Hematopoietic multipotent progenitor cell (in vitro differentiated cells): Measurements from ENCODE around the gene BBS1. TPM values are rescaled to one million over a fixed set of nuclear protein-coding genes. Genes with fewer than 3 reads are reported as not detected.
"Not testable (repeated sequence)": the region's sequence is repeated elsewhere in the genome, so short reads cannot be mapped to it uniquely, and the experiment has no call there.

Experiments used
- DNase-seq, 3 donors: peaks; one replicate each; pipeline ENCODE4 v3.0.0-alpha.2; 2011 to 2015; ENCODE audit warnings: low read depth in 2 of 3, low spot score in 2 of 3
- total RNA-seq: library from RNA; depleted of rRNA; stranded (reverse); fragments of >200 nt; gene quantifications from one replicate; pipeline ENCODE4 v1.2.3, GENCODE V29; 2012

The BBS1 gene
- total RNA-seq, result 50.1 TPM

DNA sequence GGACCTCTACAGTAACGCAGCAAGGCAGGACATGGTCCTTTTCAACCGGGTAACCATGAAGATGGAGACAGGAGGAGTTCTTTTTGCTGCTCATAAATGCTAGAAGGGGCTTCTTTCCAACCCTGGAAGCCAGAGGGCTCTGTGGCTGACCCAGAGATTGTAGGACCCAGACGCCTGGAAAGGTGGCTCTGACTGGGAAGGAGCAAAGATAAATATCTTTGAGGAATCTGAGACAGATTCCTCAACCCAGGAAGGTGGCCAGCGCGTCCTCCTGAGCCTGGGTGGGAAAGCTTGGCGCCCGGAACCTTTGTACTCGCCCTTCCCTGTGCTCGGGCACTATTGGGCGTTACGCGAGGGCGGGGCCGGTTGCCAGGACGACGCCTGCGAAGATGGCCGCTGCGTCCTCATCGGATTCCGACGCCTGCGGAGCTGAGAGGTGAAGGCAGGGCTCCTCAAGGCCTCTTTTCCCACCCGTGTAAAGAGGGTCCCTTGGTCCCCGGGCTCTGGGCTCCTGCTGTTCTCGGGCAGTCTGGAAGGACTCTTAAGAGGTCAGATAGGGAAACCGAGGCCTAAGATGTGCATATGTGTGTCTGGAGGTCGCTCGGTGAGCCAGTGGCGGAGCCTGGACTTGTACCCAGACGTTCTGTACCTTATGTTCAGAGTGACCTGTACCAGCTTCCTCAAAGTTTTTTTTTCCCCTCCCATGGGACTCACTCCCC is at the start of gene BBS1:
Gene BBS1, plus strand, starts transcription at position 365 of the 719 bp plus-strand sequence. Its CDS starts 25 bp downstream, at position 390.
- peak; percentile 63 to 76 (median 73) for DNase-seq

DNA sequence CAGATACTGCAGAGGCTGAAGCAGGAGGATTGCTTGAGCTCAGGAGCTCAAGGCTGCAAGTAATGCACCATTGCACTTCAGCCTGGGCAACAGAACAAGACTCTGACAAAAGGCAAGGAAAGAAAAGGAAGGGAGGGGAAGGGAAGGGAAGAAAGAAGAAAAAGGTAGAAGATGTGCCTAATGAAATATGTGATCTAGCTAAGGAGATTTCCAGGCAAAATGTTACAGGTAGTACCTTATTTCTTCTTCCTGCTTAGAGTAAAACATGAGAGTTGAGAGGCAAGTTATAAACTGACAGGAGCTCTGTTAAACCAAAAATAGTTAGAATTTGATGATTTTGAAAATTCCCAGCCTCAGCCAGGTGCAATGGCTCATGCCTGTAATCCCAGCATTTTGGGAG is 48.4 kb upstream of the BBS1 start:
- DNase-seq, result no peak

DNA sequence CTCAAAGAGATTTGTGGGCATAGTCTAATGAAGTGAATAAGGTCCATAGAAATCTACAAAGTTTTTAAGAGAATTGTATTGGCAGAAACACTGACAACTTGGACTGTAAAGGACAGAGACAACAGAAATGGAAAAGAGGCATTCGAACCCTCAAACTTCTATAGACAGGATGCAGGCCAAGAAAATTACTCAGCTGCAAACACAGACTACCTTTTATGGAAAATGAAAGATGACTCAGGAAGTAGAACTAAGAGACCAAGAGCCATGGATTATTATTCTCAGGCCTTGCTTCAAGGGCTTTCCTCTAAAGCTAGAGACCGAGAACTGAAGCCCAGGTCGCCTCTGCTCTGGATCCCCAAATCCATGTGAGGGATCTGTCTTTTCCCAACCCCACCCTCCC is 47.5 kb upstream of the BBS1 start:
- no peak for DNase-seq

DNA sequence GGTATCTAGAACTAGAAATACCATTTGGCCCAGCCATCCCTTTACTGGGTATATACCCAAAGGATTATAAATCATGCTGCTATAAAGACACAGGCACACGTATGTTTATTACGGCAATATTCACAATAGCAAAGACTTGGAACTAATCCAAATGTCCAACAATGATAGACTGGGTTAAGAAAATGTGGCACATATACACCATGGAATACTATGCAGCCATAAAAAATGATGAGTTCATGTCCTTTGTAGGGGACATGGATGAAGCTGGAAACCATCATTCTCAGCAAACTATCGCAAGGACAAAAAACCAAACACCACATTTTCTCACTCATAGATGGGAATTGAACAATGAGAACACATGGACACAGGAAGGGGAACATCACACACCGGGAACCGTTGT is 46.3 kb upstream of the BBS1 start:
- not testable (repeated sequence) for DNase-seq

DNA sequence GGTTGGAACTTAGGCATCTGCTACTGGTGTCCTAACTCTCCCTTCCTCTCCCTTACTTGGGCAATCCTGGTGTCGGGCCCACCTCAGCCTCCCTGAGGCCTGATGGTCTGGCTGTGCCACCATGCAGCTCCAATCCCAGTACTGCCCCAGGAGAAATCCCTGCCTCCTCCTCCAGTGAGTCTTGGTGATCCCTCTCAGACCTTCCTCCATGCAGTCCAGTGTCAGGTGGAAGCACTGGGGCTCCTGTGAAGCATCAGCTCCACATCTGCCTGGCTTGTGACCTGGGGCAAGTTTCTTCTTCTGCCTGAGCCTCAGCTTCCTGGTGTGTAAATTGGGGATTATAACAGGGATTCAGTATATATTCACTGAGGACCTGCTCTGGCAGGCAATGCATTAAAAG is 45.5 kb upstream of the BBS1 start:
- no peak for DNase-seq

DNA sequence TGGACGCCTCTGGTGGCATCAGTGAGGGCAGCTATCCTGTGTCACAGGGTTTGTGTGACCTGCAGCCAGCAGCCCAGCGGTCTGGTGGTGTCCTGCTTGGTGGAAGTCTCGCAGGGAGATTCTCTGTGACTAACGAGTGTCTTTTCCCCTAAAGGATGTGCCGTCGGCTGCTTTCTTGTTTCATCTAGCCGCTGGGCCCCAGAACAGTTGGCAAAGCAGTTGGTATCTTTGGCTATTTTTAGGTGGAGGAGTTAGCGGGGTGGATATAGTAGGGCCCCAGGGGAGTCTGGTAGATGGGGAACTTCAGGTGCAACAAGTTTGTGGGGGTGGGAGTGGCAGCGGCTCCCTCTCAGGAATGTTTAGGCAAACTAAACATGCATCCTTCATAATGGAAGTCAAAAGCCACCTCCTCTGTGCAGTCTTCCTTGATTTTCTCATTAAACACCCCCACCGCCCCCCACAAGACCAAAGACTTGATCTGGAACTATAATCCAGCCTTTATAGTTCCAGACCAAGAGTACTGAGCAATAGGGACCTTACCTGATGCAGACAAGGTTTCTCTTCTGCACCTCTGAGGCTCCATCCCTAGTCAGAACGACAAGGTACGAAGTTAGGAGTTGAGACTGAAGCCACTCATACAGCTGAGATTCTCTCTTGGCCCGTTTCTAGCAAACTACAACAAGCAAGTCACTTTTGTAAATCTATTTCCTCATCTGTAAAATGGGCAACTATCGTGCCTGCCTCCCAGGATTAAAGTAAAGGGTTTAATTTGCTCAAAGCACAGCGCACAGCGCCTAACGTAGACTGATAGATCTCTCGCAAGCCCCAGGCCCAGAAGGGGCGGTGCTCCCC is 44.8 kb upstream of the BBS1 start:
- DNase-seq, result no peak

DNA sequence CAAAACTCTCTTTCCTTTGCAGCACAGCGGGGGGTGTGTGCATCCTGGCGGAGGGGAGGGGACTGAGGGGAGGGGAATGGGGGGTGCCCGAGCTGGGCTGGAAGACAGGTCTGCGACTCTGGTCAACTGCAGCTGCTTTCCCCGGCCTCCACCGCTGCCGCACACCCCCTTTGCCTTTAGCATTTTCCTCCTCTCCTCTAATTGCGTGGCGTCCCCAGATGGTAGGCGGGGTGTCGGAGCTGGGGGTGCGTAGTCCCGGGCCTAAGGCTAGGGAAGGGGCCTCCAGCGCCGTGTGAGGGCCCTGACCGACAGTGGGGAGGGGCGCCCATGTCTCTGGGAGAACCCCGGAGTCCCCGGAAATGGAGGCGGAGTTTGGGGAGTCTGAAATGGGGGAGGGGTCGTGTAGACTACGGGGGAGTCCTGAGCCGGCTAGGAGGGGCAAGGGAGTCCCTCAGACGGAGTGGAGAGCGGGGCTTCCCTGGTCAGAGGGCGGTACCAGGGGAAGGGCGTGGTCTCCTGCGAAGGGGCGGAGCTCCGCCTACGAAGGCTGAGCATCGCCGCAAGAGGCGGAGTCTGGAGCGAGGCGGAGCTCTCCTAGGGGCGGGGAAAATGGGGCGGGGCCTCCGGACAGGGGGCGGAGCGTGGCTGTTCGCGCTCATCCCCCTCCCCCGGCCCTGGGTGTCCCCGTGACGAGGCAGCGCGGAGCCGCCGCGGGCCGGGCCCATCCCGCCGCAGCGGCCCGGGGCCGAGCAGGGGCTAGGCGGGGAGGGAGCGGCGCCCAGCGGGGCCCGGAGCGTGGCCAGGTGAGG is 44.0 kb upstream of the BBS1 start, which contains the start of gene PELI3:
Gene PELI3, plus strand, starts transcription at position 681 of the 809 bp plus-strand sequence. CDS start 1,224 bp downstream, outside the sequence.
- DNase-seq, result peak; percentile 93 to 96 (median 95)

DNA sequence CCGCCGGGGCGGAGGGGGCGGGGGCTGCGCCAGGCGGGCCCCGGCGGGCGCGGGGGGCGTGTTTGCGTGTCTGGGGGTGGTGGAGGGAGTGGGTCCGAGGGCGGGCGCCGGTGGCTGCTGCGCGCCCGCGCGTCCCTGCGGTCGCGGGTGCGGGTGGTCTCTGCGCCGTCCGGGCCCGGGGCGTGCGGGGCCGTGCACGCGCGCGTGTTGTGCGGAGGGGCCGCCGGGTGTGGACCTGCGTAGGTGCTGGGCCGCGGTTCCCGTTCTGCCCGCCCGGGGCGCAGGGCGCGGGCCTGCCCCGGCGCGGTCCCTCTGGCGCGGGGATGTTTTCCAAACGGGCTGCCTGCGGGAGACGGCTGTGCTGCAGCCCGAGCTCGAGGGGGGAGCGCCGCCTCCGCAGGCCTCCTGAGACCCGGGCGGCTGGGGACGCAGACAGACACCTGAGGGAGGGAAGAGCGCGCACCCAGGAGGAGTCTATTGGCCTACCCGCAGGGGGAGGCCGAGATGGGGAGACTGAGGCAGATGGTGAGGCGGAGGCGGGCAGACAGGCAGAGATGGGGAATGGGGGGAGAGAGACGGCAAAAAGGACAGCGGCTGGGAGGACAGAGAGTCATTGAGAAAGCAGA is 43.3 kb upstream of the BBS1 start:
- peak; percentile 41 to 45 (median 43) for DNase-seq

DNA sequence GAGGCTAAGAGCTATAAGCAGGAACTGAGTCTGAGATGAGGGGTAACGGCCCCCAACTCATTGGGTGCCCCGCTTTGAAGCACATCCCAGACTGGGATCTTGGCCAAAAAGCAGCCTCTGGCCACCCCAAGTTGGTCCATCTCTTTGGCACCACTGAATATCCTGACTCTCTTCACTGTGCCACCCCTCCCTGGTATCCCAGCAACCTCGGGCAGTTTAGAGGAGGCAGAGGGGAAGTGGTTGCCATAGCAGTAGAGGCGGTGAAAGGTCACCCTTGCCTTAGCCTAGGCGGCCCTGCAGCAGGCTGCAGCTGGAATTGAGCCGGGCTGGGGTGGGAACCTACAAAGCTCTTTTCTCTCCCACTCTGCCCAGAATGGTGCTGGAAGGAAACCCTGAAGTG is 42.7 kb upstream of the BBS1 start:
- DNase-seq, result peak in 1 of 3 donors; percentile 60

DNA sequence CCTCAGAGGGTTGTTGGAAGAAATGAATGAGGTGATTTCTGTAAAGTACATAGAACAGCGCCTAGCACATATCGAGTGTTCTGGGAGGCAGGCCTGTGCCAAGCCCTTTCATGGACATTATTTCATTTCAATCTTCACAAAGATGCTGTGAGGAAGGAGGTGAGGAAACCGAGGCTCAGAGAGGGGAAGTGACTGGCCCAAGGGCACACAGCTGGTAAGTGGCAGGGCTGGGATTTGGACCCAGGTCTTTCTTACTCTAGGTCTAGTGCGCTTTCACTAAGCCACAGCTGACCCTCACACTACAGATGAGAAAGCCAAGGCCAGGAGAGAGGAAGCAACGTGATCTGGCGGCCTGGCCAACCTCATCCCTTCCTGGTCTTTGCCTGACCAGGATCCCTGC is 41.7 kb upstream of the BBS1 start:
- DNase-seq, result no peak

DNA sequence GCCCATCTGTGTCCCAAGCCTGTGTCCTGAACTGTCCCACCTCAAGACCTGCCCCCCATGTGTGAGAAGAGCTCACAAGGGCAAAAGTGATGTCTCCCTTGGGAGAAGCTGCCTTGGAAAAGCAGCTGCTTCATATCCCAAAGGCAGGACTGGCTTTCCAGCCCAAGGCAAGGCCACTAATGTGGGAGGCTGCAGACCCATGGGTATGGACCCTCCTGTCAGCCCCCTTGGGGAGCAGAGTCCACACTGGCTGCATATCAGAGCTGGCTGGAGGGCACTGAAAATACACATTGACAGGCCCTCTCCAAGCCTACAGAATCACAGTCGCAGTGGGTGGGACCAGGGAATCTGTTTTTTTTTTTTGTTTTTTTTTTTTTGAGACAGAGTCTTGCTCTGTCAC is 41.0 kb upstream of the BBS1 start:
- no peak for DNase-seq

DNA sequence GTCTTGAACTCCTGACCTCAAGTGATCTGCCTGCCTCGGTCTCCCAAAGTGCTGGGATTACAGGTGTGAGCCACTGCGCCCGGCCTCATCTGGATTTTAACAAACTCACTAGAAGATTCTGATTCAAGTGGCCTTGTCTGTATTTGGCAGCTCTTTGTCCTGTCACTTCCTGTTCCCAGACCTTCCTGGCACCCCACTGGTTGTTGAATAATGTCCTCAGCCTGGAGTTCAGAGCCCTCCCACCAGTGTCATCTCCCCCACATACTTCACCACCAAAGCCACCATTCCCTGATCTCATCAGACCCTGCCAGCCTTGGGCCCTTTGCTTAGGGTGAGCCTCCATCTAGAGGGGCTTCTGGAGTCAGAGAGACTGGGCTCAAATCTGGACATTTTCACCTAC is 40.4 kb upstream of the BBS1 start:
- no peak for DNase-seq

DNA sequence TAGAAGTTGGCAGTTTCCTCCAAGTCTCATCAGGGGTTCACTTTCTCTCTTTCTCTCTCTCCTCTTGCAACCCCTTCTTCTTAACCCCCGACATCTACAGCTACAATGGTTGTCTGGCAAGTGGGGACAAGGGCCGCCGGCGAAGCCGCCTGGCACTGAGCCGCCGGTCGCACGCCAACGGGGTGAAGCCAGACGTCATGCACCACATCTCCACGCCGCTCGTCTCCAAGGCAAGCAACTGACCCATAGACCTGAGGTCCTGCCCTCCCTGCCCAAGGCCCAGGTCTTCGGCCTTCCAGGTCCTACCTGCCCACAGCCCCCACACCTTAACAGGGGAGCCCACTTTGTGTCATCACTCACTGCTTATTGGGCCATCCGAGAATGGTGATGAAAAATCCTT is 39.3 kb upstream of the BBS1 start:
- DNase-seq, result no peak

DNA sequence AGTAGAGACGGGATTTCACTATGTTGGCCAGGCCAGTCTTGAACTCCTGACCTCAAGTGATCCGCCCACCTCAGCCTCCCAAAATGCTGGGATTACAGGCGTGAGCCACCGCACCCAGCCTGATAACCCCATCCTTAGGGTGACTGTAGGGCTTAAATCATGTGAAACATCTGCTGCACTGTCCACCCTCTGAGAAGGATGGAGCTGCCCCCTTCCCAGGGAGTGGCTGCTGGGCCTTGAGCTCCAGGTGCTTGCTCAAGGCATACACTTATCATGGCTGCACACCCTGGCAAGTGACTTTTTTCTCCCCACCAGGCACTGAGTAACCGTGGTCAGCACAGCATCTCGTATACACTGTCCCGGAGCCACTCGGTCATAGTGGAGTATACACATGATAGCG is 38.4 kb upstream of the BBS1 start:
- DNase-seq, result no peak

DNA sequence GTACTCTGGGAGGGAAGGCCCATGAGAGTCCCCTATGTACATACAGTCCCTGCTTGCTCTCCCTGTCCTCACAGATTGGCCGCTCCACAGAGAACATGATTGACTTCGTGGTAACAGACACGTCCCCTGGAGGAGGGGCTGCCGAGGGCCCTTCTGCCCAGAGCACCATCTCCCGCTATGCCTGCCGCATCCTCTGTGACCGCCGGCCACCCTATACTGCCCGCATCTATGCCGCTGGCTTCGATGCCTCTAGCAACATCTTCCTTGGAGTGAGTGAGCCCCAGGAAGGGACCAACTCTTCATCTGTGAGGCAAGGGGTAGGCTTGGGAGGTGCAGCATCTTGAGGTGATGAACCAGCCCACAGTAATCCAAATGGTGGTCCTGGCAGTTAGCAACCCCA is 37.3 kb upstream of the BBS1 start:
- DNase-seq, result no peak

DNA sequence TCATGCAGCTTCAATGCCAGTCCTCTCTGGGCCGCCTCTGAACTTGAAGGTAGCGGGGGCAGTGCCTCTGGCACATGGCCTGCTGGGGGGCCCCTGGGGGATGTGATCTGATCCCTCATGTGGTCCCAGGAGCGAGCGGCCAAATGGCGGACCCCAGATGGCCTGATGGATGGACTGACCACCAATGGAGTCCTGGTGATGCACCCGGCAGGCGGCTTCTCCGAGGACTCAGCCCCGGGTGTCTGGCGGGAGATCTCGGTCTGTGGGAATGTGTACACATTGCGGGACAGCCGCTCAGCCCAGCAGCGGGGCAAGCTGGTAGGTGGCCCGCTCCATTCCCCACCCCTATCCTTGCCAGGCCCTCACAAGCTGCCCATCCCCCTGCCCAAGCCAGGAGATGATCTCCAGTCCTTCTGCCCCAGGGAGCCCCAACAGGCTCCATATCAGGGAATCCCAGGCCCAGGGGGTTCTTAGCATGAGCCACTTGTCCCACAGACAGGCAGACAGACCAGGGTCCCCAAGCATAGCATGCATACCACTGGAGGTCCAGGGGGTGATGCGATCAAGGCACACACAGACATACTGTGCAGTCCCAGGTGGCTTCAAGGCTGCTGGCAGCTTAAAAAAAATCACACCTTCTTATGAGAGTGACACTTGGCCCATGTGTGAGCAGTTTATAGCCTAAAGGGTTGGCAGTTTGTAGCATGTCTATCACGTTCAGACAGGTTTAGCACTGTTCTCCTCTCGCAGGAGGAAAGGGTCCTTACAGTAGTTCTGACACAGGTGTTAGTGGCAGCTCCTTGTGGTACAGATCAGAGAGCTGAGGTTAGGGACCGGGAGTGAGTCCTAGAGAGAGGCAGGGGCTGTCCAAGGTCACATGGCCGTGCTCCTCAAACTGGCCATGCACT is 36.6 kb upstream of the BBS1 start:
- DNase-seq, result no peak

DNA sequence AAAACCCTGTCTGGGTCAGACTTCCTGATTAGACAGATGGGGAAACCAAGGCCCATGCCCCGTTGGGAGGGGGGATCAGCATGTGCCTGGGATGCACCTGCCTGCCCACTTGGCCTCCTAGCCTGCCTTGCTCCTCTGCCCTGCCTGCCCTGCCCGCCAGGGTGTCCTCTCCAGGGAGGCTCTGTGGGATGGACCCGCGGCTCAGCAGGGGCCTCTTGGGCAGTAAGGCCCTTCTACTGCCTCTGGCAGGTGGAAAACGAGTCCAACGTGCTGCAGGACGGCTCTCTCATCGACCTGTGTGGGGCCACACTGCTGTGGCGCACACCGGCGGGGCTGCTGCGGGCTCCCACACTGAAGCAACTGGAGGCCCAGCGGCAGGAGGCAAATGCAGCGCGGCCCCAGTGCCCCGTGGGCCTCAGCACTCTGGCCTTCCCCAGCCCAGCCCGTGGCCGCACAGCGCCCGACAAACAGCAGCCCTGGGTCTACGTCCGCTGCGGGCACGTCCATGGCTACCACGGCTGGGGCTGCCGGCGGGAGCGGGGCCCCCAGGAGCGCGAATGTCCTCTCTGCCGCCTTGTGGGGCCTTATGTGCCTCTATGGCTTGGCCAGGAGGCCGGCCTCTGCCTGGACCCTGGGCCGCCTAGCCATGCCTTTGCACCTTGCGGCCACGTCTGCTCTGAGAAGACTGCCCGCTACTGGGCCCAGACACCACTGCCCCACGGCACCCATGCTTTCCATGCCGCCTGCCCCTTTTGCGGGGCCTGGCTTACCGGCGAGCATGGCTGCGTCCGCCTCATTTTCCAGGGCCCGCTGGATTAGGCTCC is 34.9 kb upstream of the BBS1 start:
- no peak for DNase-seq

DNA sequence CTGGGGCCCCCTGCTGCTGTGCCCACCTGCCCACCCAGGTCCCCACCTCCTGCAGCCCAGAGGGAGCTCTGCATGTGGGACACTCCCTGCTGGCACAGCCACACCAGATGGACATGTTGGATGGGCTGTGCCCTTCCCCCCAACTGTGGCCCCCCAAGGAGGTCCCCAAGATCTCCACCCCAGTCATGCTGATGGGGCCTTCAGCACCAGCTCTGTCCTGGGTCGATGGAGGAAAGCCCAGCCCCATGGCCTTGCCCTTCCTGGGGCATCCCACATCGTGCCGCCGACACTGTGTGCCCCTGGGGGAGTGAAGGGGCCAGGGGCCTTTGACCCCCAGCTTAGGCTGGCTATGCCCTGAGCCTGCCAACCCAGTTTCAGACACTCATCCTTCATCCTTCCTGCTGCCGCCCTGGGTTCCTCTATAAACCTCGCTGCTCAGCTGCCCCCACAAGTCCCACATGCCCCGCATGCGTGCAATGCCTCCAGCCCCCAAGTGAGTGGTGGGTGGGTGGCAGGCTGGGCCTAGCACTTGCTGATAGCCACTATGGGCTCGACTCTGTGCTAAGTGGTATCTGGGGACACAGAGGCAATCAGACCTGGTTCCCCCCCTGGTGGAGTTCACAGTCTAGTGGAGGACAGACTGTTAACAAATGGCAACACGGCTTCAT is 34.1 kb upstream of the BBS1 start:
- DNase-seq, result no peak
